ENCODE results near the gene TMC5. TPM values are rescaled to one million over a fixed set of nuclear protein-coding genes. Genes with fewer than 3 reads are reported as not detected.

TMC5 gene
- total and polyA plus RNA-seq, 2 donors (not counting 3 experiments of a cell fraction or from before 2014, with no cell fraction given), result not detected

GRCh38 chr16:19437280-19437679, 19.6 kb downstream of the TMC5 start:
- POLR2A ChIA-PET, result no interaction called here
- Histone ChIP-seq H3K4me3 (replicated peaks in 1 of 3; ENCODE audit: insufficient read depth in 1 of 3, low read depth in 1 of 3, low read length in 3 of 3) (no peak overlapping the region), H3K9me1 (replicated peaks; ENCODE audit: control insufficient read depth, extremely low read depth, insufficient read depth, low read length) (no peaks in the 10 kb centered on the region), H3K4me2 (ENCODE audit: insufficient read depth, low read length) (no peak overlapping the region), H3K27ac (ENCODE audit: insufficient read depth, low read depth, low read length) (no peak overlapping the region), H4K20me1 (replicated peaks; ENCODE audit: control insufficient read depth, extremely low read depth, insufficient read depth, low read length) (no peaks in the 10 kb centered on the region), H3K79me2 (ENCODE audit: control insufficient read depth, insufficient read depth, low read length) (no peaks in the 10 kb centered on the region), H3K9me3 (replicated peaks; ENCODE audit: control insufficient read depth, insufficient read depth, low read length) (no peaks in the 10 kb centered on the region), H3K27me3 (ENCODE audit: control insufficient read depth in 2 of 2, insufficient read depth in 2 of 2, low read length in 2 of 2) (no peaks in the 10 kb centered on the region), H3K36me3 (ENCODE audit: control insufficient read depth in 2 of 2, extremely low read depth in 1 of 2, insufficient read depth in 2 of 2, low read length in 2 of 2) (no peaks in the 10 kb centered on the region), H2AFZ (ENCODE audit: low read depth, low read length) (no peak overlapping the region), H3K4me1 (ENCODE audit: control insufficient read depth, extremely low read depth, insufficient read depth, low read length) (no peaks in the 10 kb centered on the region), H3K9ac (replicated peaks; ENCODE audit: extremely low read depth, insufficient read depth, low read length) (no peak overlapping the region)
- CTCF ChIA-PET, result interaction anchor here (1.1 to 1.2 kb wide), 2 partner anchors 10 to 65 kb away, joined by 4 to 5 read pairs; no protein-coding TSS in a partner anchor
- BruUV-seq (replicated peaks), result no TSS peak
- DNase-seq (ENCODE audit: low read depth, low spot score) (no peak), FAIRE-seq (no peak)
- dilution Hi-C loops (cut with MboI; ENCODE audit: extremely low pct_ligation_motif_present, low sequenced_read_pairs), result no loop called here
- TF ChIP-seq FOS (IDR thresholded peaks at IDR 0.05; ENCODE audit: borderline replicate concordance, insufficient read depth, low read length) (no peak), EZH2 (IDR thresholded peaks at IDR 0.05; ENCODE audit: borderline replicate concordance, low read depth, low read length, severe bottlenecking) (no peak), MYC (IDR thresholded peaks at IDR 0.05; ENCODE audit: low read depth, low read length) (no peak), JUN (IDR thresholded peaks at IDR 0.05; ENCODE audit: borderline replicate concordance, insufficient read depth, insufficient read length, low read depth) (no peak), GATA2 (IDR thresholded peaks at IDR 0.05; ENCODE audit: insufficient read depth, insufficient read length, low read depth, low read length) (no peak), MAX (IDR thresholded peaks at IDR 0.05; ENCODE audit: insufficient read depth, insufficient read length) (no peak), POLR2A (IDR thresholded peaks at IDR 0.05; ENCODE audit: low read depth, low read length) (no peak), POLR2AphosphoS5 (IDR thresholded peaks at IDR 0.05; ENCODE audit: insufficient read depth, low read depth, low read length) (no peak), CTCF (IDR thresholded peaks at IDR 0.05; ENCODE audit: extremely low read depth in 1 of 2, insufficient read depth in 1 of 2, low read depth in 1 of 2, low read length in 2 of 2) (no peak)
- intact Hi-C loops (cut with micrococcal nuclease), result no loop called here
